Stomach (tissue), 4 donors: ENCODE measurements around the gene COL11A1.

Source experiments
- CTCF ChIP-seq, 7 experiments: fragments of 450-650 bp in 4 of 7; fragments of 200-600 bp in 3 of 7; sonication (generic) in 3 of 7; IDR thresholded peaks; one replicate each; pipeline ENCODE4 v1.5.1; 2016 to 2019; ENCODE audit warnings: antibody characterized with exemption in 7 of 7, control low read depth in 2 of 7, mild to moderate bottlenecking in 1 of 7
- EP300 ChIP-seq: sonication (generic); formaldehyde crosslinking; IDR thresholded peaks from one replicate; pipeline ENCODE4 v1.6.1; 2017; ENCODE audit warnings: antibody characterized with exemption
- POLR2A ChIP-seq, 4 donors: fragments of 450-650 bp; IDR thresholded peaks; one replicate each; pipeline ENCODE4 v1.6.1; 2016; ENCODE audit warnings: antibody characterized with exemption in 4 of 4, control low read depth in 2 of 4, mild to moderate bottlenecking in 1 of 4, moderate library complexity in 1 of 4
- POLR2AphosphoS5 ChIP-seq, 3 donors: sonication (generic); formaldehyde crosslinking; IDR thresholded peaks; one replicate each; pipeline ENCODE4 v1.6.1; 2016; ENCODE audit warnings: antibody characterized with exemption in 3 of 3

- TF ChIP-seq CTCF (IDR thresholded peaks at IDR 0.05) (no peak), POLR2AphosphoS5 (IDR thresholded peaks at IDR 0.05) (no peak), POLR2A (IDR thresholded peaks at IDR 0.05) (no peak), EP300 (no peak)
Measured at GRCh38 chr1:102937401-102937800, 170.9 kb downstream of the COL11A1 start.
